CD14-positive monocyte (primary cell): ENCODE data around the gene ZC3H4. TPM values are rescaled to one million over a fixed set of nuclear protein-coding genes. Genes with fewer than 3 reads are reported as not detected.
"Not testable (repeated sequence)": the region's sequence is repeated elsewhere in the genome, so short reads cannot be mapped to it uniquely, and the experiment has no call there.

Experiments used
- DNase-seq, 3 donors: peaks; one replicate each; pipeline ENCODE4 v3.0.0-alpha.2; 2011 to 2022
- H2AFZ ChIP-seq: 2 replicates; pipeline ENCODE4 v1.6.0; 2012; ENCODE audit warnings: mild to moderate bottlenecking, low read depth, low read length, inconsistent platforms; ENCODE audit not compliant: insufficient read depth, poor library complexity, severe bottlenecking
- H3K27ac ChIP-seq, 2 donors: 1 replicate in 1 of 2; 2 replicates in 1 of 2; pipeline ENCODE4 v1.5.1; 2012 to 2013; ENCODE audit warnings: low read length in 2 of 2, control low read depth in 1 of 2, inconsistent platforms in 1 of 2, low read depth in 1 of 2, mild to moderate bottlenecking in 1 of 2
- H3K27me3 ChIP-seq, 2 donors: one replicate each; pipeline versions ENCODE4 v1.6.0 to v1.6.1; 2011 to 2013; ENCODE audit warnings: low read length in 2 of 2; ENCODE audit not compliant: control insufficient read depth in 2 of 2, insufficient read depth in 2 of 2
- H3K36me3 ChIP-seq, 2 donors: replicated peaks in 1 of 2; 1 replicate in 1 of 2; 2 replicates in 1 of 2; pipeline versions ENCODE4 v1.5.1 to v1.6.1; 2012 to 2013; ENCODE audit warnings: low read length in 2 of 2, control low read depth in 1 of 2, inconsistent platforms in 1 of 2, mild to moderate bottlenecking in 1 of 2; ENCODE audit not compliant: insufficient read depth in 2 of 2, control insufficient read depth in 1 of 2
- H3K4me1 ChIP-seq, 2 donors: 1 replicate in 1 of 2; 2 replicates in 1 of 2; pipeline versions ENCODE4 v1.5.1 to v1.6.1; 2012 to 2013; ENCODE audit warnings: low read length in 2 of 2, control low read depth in 1 of 2, inconsistent platforms in 1 of 2, mild to moderate bottlenecking in 1 of 2, moderate library complexity in 1 of 2; ENCODE audit not compliant: insufficient read depth in 2 of 2, control insufficient read depth in 1 of 2
- H3K4me2 ChIP-seq: replicated peaks from 2 replicates; pipeline ENCODE3; 2012; ENCODE audit warnings: low read length, moderate library complexity, mild to moderate bottlenecking; ENCODE audit not compliant: poor library complexity, severe bottlenecking; ENCODE audit errors: extremely low read depth
- H3K4me3 ChIP-seq, 3 experiments: fragments of 200-600 bp in 1 of 3; sonication (generic) in 1 of 3; replicated peaks in 1 of 3; 1 replicate in 2 of 3; 2 replicates in 1 of 3; pipeline ENCODE4 v1.5.1; 2011 to 2013; ENCODE audit warnings: low read length in 3 of 3, mild to moderate bottlenecking in 3 of 3, control low read depth in 2 of 3, low read depth in 2 of 3, inconsistent platforms in 1 of 3, moderate library complexity in 1 of 3
- H3K79me2 ChIP-seq: 2 replicates; pipeline ENCODE4 v1.6.0; 2012; ENCODE audit warnings: mild to moderate bottlenecking, control low read depth, inconsistent platforms, low read length, moderate library complexity; ENCODE audit not compliant: insufficient read depth
- H3K9ac ChIP-seq: 2 replicates; pipeline ENCODE4 v1.6.0; 2017; ENCODE audit warnings: low read length, mild to moderate bottlenecking; ENCODE audit not compliant: insufficient read depth, poor library complexity, severe bottlenecking
- H3K9me3 ChIP-seq, 2 donors: replicated peaks in 1 of 2; 1 replicate in 1 of 2; 2 replicates in 1 of 2; pipeline versions ENCODE4 v1.5.1 to v1.6.1; 2012 to 2013; ENCODE audit warnings: low read length in 2 of 2, control low read depth in 1 of 2; ENCODE audit not compliant: control insufficient read depth in 1 of 2, insufficient read depth in 1 of 2
- H4K20me1 ChIP-seq: 2 replicates; pipeline ENCODE4 v1.6.0; 2012; ENCODE audit warnings: mild to moderate bottlenecking, low read length, control low read depth, moderate library complexity; ENCODE audit not compliant: insufficient read depth
- H3K27ac Mint-ChIP-seq, 7 donors: one replicate each; pipeline ENCODE4 v1.8.0; 2020; ENCODE audit warnings: mild to moderate bottlenecking in 7 of 7, mixed read lengths in 7 of 7, moderate library complexity in 6 of 7, inconsistent platforms in 2 of 7
- H3K27me3 Mint-ChIP-seq, 3 donors: one replicate each; pipeline ENCODE4 v1.8.0; 2021 to 2022; ENCODE audit warnings: low read depth in 3 of 3, mild to moderate bottlenecking in 3 of 3, mixed read lengths in 3 of 3, moderate library complexity in 3 of 3, inconsistent platforms in 1 of 3
- H3K36me3 Mint-ChIP-seq, 2 donors: one replicate each; pipeline ENCODE4 v1.8.0; 2020; ENCODE audit warnings: mixed read lengths in 2 of 2, inconsistent platforms in 1 of 2, mild to moderate bottlenecking in 1 of 2
- H3K4me1 Mint-ChIP-seq: one replicate; pipeline ENCODE4 v1.8.0; 2020; ENCODE audit warnings: mild to moderate bottlenecking, mixed read lengths
- H3K4me3 Mint-ChIP-seq, 2 donors: one replicate each; pipeline ENCODE4 v1.8.0; 2020; ENCODE audit warnings: mild to moderate bottlenecking in 2 of 2, mixed read lengths in 2 of 2, moderate library complexity in 1 of 2
- H3K9me3 Mint-ChIP-seq, 7 donors: one replicate each; pipeline ENCODE4 v1.8.0; 2020 to 2022; ENCODE audit warnings: mixed read lengths in 7 of 7, mild to moderate bottlenecking in 6 of 7, moderate library complexity in 6 of 7, inconsistent platforms in 2 of 7
- WGBS: methylation state at CpG from one replicate; pipeline ENCODE4 v1.1.5; 2013; ENCODE audit warnings: missing lambda C conversion rate; ENCODE audit not compliant: insufficient coverage; 5-methylcytosine and 5-hydroxymethylcytosine counted together
- intact Hi-C, 2 donors: fragments of 100-400 bp; cut with micrococcal nuclease; formaldehyde crosslinking; loops; one replicate each; pipeline versions ENCODE4 v1.15.0 to v1.15.1; 2023
- polyA plus RNA-seq, 3 donors: library from polyadenylated mRNA; depleted of rRNA in 1 of 3; unstranded in 2 of 3; stranded (reverse) in 1 of 3; fragments of 300-500 nt in 2 of 3; fragments of >200 nt in 1 of 3; fragmentation: Illumina TruSeq in 2 of 3; gene quantifications; 1 replicate in 2 of 3; 2 replicates in 1 of 3; pipeline ENCODE4 v1.2.3, GENCODE V29; 2012 to 2021
- TF ChIP-seq, protein P1 (sequence below): fragments of 200-600 bp; IDR thresholded peaks from one replicate; pipeline ENCODE4 v1.8.0; 2022; ENCODE audit warnings: antibody characterized with exemption, mild to moderate bottlenecking

ZC3H4 gene
- polyA plus RNA-seq, 3 donors, result 0.24 to 9.9 (median 0.60) TPM

DNA sequence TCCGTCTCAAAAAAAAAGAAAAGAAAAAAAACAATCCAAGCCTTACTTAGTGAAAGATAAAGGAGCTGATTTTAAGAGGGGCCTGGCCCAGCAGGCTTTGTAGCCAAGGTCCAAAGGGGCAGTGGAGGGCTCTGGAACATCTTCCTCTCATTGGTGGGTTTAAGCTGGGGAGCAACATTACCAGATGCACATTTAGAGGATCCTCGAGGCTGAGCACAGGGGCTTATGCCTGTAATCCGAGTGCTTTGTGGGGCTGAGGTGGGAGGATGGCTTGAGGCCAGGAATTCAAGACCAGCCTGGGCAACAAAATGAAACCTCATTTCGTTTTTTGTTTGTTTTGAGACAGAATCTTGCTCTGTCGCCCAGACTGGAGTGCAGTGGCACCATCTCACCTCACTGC, 57.2 kb downstream of the ZC3H4 start:
- H4K20me1 ChIP-seq, result no peaks in the 10 kb centered on the region
- H3K27me3 Mint-ChIP-seq, result peaks cover 7 to 20% (median 8%) of the 10 kb centered on the region in 3 donors
- H3K36me3 ChIP-seq, result no peaks in the 10 kb centered on the region
- H3K9me3 Mint-ChIP-seq, result no peaks in the 10 kb centered on the region
- WGBS, result 71% methylated on average over 4 of the region's 5 CpGs
- no peak overlapping the region for H3K27ac Mint-ChIP-seq
- no peak overlapping the region for H2AFZ ChIP-seq
- H3K27me3 ChIP-seq, result no peaks in the 10 kb centered on the region
- H3K79me2 ChIP-seq, result no peaks in the 10 kb centered on the region
- no peak overlapping the region for H3K4me2 ChIP-seq
- intact Hi-C loops, result no loop called here
- DNase-seq, result no peak
- no peak overlapping the region for H3K27ac ChIP-seq
- no peak overlapping the region for H3K9ac ChIP-seq
- no peaks in the 10 kb centered on the region for H3K4me1 ChIP-seq
- TF ChIP-seq, protein P1, sequence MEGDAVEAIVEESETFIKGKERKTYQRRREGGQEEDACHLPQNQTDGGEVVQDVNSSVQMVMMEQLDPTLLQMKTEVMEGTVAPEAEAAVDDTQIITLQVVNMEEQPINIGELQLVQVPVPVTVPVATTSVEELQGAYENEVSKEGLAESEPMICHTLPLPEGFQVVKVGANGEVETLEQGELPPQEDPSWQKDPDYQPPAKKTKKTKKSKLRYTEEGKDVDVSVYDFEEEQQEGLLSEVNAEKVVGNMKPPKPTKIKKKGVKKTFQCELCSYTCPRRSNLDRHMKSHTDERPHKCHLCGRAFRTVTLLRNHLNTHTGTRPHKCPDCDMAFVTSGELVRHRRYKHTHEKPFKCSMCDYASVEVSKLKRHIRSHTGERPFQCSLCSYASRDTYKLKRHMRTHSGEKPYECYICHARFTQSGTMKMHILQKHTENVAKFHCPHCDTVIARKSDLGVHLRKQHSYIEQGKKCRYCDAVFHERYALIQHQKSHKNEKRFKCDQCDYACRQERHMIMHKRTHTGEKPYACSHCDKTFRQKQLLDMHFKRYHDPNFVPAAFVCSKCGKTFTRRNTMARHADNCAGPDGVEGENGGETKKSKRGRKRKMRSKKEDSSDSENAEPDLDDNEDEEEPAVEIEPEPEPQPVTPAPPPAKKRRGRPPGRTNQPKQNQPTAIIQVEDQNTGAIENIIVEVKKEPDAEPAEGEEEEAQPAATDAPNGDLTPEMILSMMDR, result no peak
- no peak overlapping the region for H3K4me3 Mint-ChIP-seq
- H3K36me3 Mint-ChIP-seq, result no peaks in the 10 kb centered on the region
- peaks cover 16% of the 10 kb centered on the region for H3K4me1 Mint-ChIP-seq
- H3K4me3 ChIP-seq, result no peak overlapping the region
- no peaks in the 10 kb centered on the region for H3K9me3 ChIP-seq

DNA sequence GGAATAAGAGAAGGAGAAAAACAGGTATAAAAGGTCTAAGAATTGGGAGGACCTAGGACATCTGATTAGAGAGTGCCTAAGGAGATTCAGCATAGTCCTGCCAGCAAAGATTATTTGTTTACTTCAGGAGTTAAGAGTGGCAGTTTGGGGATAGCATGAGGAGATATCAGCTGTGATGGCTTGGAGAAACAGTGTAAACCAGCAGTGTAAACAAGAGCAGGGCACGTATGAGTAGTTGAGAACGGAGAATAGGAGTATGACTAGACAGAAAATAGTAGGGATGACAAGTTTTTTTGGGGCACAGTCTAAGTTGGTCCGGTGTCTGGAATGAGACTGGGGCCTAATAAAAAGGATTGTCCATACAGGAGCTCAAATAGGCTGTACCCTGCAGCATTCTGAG, 63.0 kb downstream of the ZC3H4 start:
- H3K9ac ChIP-seq, DNase-seq, H3K4me2 ChIP-seq, H3K4me3 ChIP-seq, H3K27me3 ChIP-seq, H3K9me3 Mint-ChIP-seq, intact Hi-C loops, H3K27ac Mint-ChIP-seq, H3K36me3 ChIP-seq, H3K27ac ChIP-seq, H3K9me3 ChIP-seq, H2AFZ ChIP-seq, H4K20me1 ChIP-seq, H3K4me3 Mint-ChIP-seq, H3K36me3 Mint-ChIP-seq: not testable (repeated sequence)
- peaks cover 14% of the 10 kb centered on the region for H3K79me2 ChIP-seq
- Mint-ChIP-seq H3K4me1 (peaks cover 37% of the 10 kb centered on the region), H3K27me3 (peaks cover 6 to 12% (median 8%) of the 10 kb centered on the region in 3 donors)
- peaks cover 10 to 18% of the 10 kb centered on the region in 2 donors for H3K4me1 ChIP-seq
- 89% methylated on average over 3 of the region's 3 CpGs for WGBS
